ENCODE results near the gene SORBS1.

SORBS1 gene

GRCh38 chr10:95429639-95430038 lies 131.5 kb downstream of the SORBS1 start:
- no peak for DNase-seq

GRCh38 chr10:95428701-95429100 lies 132.5 kb downstream of the SORBS1 start:
- no peak for DNase-seq

- no peak for DNase-seq
Observed at GRCh38 chr10:95426482-95426881, 134.7 kb downstream of the SORBS1 start.

GRCh38 chr10:95425592-95426465 lies 135.3 kb downstream of the SORBS1 start:
- no peak for DNase-seq

GRCh38 chr10:95423164-95424005 lies 137.8 kb downstream of the SORBS1 start:
- no peak for DNase-seq

GRCh38 chr10:95422233-95422632 lies 138.9 kb downstream of the SORBS1 start:
- no peak for DNase-seq

GRCh38 chr10:95421782-95422181 lies 139.4 kb downstream of the SORBS1 start:
- DNase-seq, result no peak

- no peak for DNase-seq
Observed at GRCh38 chr10:95419399-95419798, 141.8 kb downstream of the SORBS1 start.

- DNase-seq, result no peak
Observed at GRCh38 chr10:95416973-95417372, 144.2 kb downstream of the SORBS1 start.

- DNase-seq, result no peak
Observed at GRCh38 chr10:95416270-95416669, 144.9 kb downstream of the SORBS1 start.

GRCh38 chr10:95415621-95416031 lies 145.5 kb downstream of the SORBS1 start:
- DNase-seq, result no peak

GRCh38 chr10:95414844-95415485 lies 146.2 kb downstream of the SORBS1 start:
- DNase-seq, result no peak

GRCh38 chr10:95414016-95414830 lies 146.9 kb downstream of the SORBS1 start:
- no peak for DNase-seq

- no peak for DNase-seq
Observed at GRCh38 chr10:95413588-95413987, 147.6 kb downstream of the SORBS1 start.

- DNase-seq, result no peak
Observed at GRCh38 chr10:95411635-95412034, 149.5 kb downstream of the SORBS1 start.

- DNase-seq, result no peak
Observed at GRCh38 chr10:95408983-95409873, 151.9 kb downstream of the SORBS1 start.

- no peak for DNase-seq
Observed at GRCh38 chr10:95408148-95408960, 152.8 kb downstream of the SORBS1 start.

GRCh38 chr10:95407546-95407945 lies 153.6 kb downstream of the SORBS1 start:
- no peak for DNase-seq

- no peak for DNase-seq
Observed at GRCh38 chr10:95406651-95407280, 154.4 kb downstream of the SORBS1 start.

- no peak for DNase-seq
Observed at GRCh38 chr10:95405655-95406054, 155.5 kb downstream of the SORBS1 start.

Measured in fibroblast of skin of right biceps (primary cell).